ENCODE results near the gene TMEM185A. TPM values are rescaled to one million over a fixed set of nuclear protein-coding genes. Genes with fewer than 3 reads are reported as not detected.
"Not testable (repeated sequence)": the region's sequence is repeated elsewhere in the genome, so short reads cannot be mapped to it uniquely, and the experiment has no call there.

Gene TMEM185A
- total RNA-seq, 1 donor from 2014 or later = 16.9 TPM

- not testable (repeated sequence) for DNase-seq (ENCODE audit: low read depth in 2 of 2)
Measured at GRCh38 chrX:149551939-149552248, 79.7 kb downstream of the TMEM185A start.

- DNase-seq (ENCODE audit: low read depth in 2 of 2) = not testable (repeated sequence)
Measured at GRCh38 chrX:149551245-149551938, 80.2 kb downstream of the TMEM185A start.

- DNase-seq (ENCODE audit: low read depth in 2 of 2) = not testable (repeated sequence)
Measured at GRCh38 chrX:149550454-149550853, 81.1 kb downstream of the TMEM185A start.

GRCh38 chrX:149549701-149550100, 81.9 kb downstream of the TMEM185A start, which contains the start of gene HSFX3:
TSS of gene HSFX3 (minus strand) at chrX:149549924. CDS start at chrX:149549852, 72 bp downstream.
- DNase-seq (ENCODE audit: low read depth in 2 of 2) = not testable (repeated sequence)

GRCh38 chrX:149547782-149548181, 83.8 kb downstream of the TMEM185A start:
- DNase-seq (ENCODE audit: low read depth in 2 of 2) = not testable (repeated sequence)

GRCh38 chrX:149546962-149547361, 84.6 kb downstream of the TMEM185A start:
- not testable (repeated sequence) for DNase-seq (ENCODE audit: low read depth in 2 of 2)

Other genes starting within 250 kb of the TMEM185A start
- 12.8 and 25.7 TPM in 2 replicates for gene IDS, start 126.5 kb downstream of the TMEM185A start, total RNA-seq
- 13.8 and 13.9 TPM in 2 replicates for gene EOLA1, start 90.8 kb downstream of the TMEM185A start, total RNA-seq
- gene HSFX3, start 81.9 kb downstream of the TMEM185A start, total RNA-seq = not detected in 2 replicates
- not detected in 2 replicates for gene MAGEA9B, start 44.3 kb downstream of the TMEM185A start, total RNA-seq
- 0.25 and 0.26 TPM in 2 replicates for gene HSFX2, start 36.5 kb downstream of the TMEM185A start, total RNA-seq
- not detected in 2 replicates for gene MAGEA11, start 80.3 kb upstream of the TMEM185A start, total RNA-seq
- gene HSFX1, start 142.3 kb upstream of the TMEM185A start, total RNA-seq = 0.26 and 0.63 TPM in 2 replicates
- gene MAGEA9, start 150.1 kb upstream of the TMEM185A start, total RNA-seq = not detected in 2 replicates
- gene MAGEA8, start 249.4 kb upstream of the TMEM185A start, total RNA-seq = not detected in 2 replicates